WTC11 (cell line): ENCODE results near the gene PHF13. TPM values are rescaled to one million over a fixed set of nuclear protein-coding genes. Genes with fewer than 3 reads are reported as not detected.

Experiments used
- ATAC-seq: fragments of 200-7000 bp; cut with Tn5 transposase; 2 replicates; pipeline ENCODE4 v1.10.0; 2021; ENCODE audit warnings: mild to moderate bottlenecking, moderate library complexity
- CTCF ChIA-PET: fragments of 300-600 bp; sonication (Branson Sonifier 250); formaldehyde crosslinking; loops from one replicate; lab custom pipeline; 2021; ENCODE audit warnings: antibody characterized with exemption; lab: Charles Lee
- POLR2A ChIA-PET: fragments of 350-600 bp; sonication (Branson Sonifier 250); formaldehyde crosslinking; loops from one replicate; lab custom pipeline; 2021; ENCODE audit warnings: antibody characterized with exemption; lab: Charles Lee
- DNase-seq: peaks from one replicate; pipeline ENCODE4 v3.0.0; 2021; ENCODE audit warnings: low spot score
- H3K27ac Mint-ChIP-seq: 2 replicates; pipeline ENCODE4 v1.8.0; 2021; ENCODE audit warnings: mixed read lengths
- H3K27me3 Mint-ChIP-seq: 2 replicates; pipeline ENCODE4 v1.8.0; 2021; ENCODE audit warnings: low read depth, mild to moderate bottlenecking, moderate library complexity, mixed read lengths
- H3K36me3 Mint-ChIP-seq: 2 replicates; pipeline ENCODE4 v1.8.0; 2021; ENCODE audit warnings: mixed read lengths
- H3K4me1 Mint-ChIP-seq: 2 replicates; pipeline ENCODE4 v1.8.0; 2022; ENCODE audit warnings: mixed read lengths
- H3K4me3 Mint-ChIP-seq: 2 replicates; pipeline ENCODE4 v1.8.0; 2021; ENCODE audit warnings: mild to moderate bottlenecking, moderate library complexity, mixed read lengths
- H3K9me3 Mint-ChIP-seq: 2 replicates; pipeline ENCODE4 v1.8.0; 2021; ENCODE audit warnings: mixed read lengths
- CREB1 ChIP-seq: sonication (generic); formaldehyde crosslinking; IDR thresholded peaks from 2 replicates; pipeline ENCODE4 v1.8.0; 2023; ENCODE audit warnings: mild to moderate bottlenecking, missing genetic modification reagents
- CTCF ChIP-seq: fragments of 200-600 bp; IDR thresholded peaks from 2 replicates; pipeline ENCODE4 v1.8.0; 2022; ENCODE audit warnings: antibody characterized with exemption
- ELF4 ChIP-seq: sonication (generic); formaldehyde crosslinking; IDR thresholded peaks from 2 replicates; pipeline ENCODE4 v1.8.1; 2022; ENCODE audit warnings: low read depth, mild to moderate bottlenecking, moderate library complexity, missing genetic modification reagents
- ERG ChIP-seq: fragments of 250-450 bp; sonication (Bioruptor Pico); IDR thresholded peaks from 2 replicates; pipeline ENCODE4 v1.8.0; 2021; ENCODE audit warnings: mild to moderate bottlenecking
- ETV6 ChIP-seq: sonication (generic); formaldehyde crosslinking; IDR thresholded peaks from 2 replicates; pipeline ENCODE4 v1.8.1; 2022; ENCODE audit warnings: mild to moderate bottlenecking, missing genetic modification reagents
- GTF2I ChIP-seq: fragments of 250-450 bp; sonication (Bioruptor Pico); conservative IDR thresholded peaks from 2 replicates; pipeline ENCODE4 v1.4.0; 2021; ENCODE audit warnings: mild to moderate bottlenecking
- IRF2 ChIP-seq: sonication (generic); formaldehyde crosslinking; IDR thresholded peaks from 2 replicates; pipeline ENCODE4 v1.8.0; 2022; ENCODE audit warnings: low read depth, missing genetic modification reagents, borderline replicate concordance
- JAZF1 ChIP-seq: fragments of 250-450 bp; sonication (Bioruptor Pico); IDR thresholded peaks from 2 replicates; pipeline ENCODE4 v1.9.0; 2021; ENCODE audit warnings: moderate library complexity, mild to moderate bottlenecking, inconsistent platforms
- NR1H2 ChIP-seq: sonication (generic); formaldehyde crosslinking; IDR thresholded peaks from 2 replicates; pipeline ENCODE4 v1.9.0; 2021; ENCODE audit warnings: mild to moderate bottlenecking, moderate library complexity, missing genetic modification reagents
- OVOL2 ChIP-seq: fragments of 250-450 bp; sonication (Bioruptor Pico); IDR thresholded peaks from 2 replicates; pipeline ENCODE4 v1.9.0; 2021; ENCODE audit warnings: mild to moderate bottlenecking, borderline replicate concordance
- SMAD3 ChIP-seq: sonication (generic); formaldehyde crosslinking; IDR thresholded peaks from 2 replicates; pipeline ENCODE4 v1.8.0; 2022; ENCODE audit warnings: missing genetic modification reagents, mild to moderate bottlenecking, borderline replicate concordance
- ZBTB43 ChIP-seq: sonication (generic); formaldehyde crosslinking; IDR thresholded peaks from 2 replicates; pipeline ENCODE4 v1.8.1; 2023; ENCODE audit warnings: mild to moderate bottlenecking, missing genetic modification reagents
- ZNF263 ChIP-seq: sonication (generic); formaldehyde crosslinking; IDR thresholded peaks from 2 replicates; pipeline ENCODE4 v1.8.1; 2022; ENCODE audit warnings: low read depth, mild to moderate bottlenecking, moderate library complexity, missing genetic modification reagents
- total RNA-seq: library from RNA; stranded (reverse); gene quantifications from 3 replicates; pipeline ENCODE4 v1.2.3, GENCODE V29; 2021
- TF ChIP-seq, protein P1 (sequence below): fragments of 250-450 bp; sonication (Bioruptor Pico); conservative IDR thresholded peaks from 2 replicates; pipeline ENCODE4 v1.9.0; 2021; ENCODE audit warnings: mild to moderate bottlenecking

The PHF13 gene
- total RNA-seq, 1 experiment from 2014 or later = 39.6 TPM

GRCh38 chr1:6621429-6622391 lies 8.2 kb downstream of the PHF13 start:
- H3K27ac Mint-ChIP-seq = peak overlapping the region; percentile 79; the same call in 1 of the 2 replicates

More at GRCh38 chr1:6621429-6622391, 8.2 kb downstream of the PHF13 start:
- no peak for TF ChIP-seq SMAD3 (CRISPR knock-in tag)
- TF ChIP-seq, protein P1, sequence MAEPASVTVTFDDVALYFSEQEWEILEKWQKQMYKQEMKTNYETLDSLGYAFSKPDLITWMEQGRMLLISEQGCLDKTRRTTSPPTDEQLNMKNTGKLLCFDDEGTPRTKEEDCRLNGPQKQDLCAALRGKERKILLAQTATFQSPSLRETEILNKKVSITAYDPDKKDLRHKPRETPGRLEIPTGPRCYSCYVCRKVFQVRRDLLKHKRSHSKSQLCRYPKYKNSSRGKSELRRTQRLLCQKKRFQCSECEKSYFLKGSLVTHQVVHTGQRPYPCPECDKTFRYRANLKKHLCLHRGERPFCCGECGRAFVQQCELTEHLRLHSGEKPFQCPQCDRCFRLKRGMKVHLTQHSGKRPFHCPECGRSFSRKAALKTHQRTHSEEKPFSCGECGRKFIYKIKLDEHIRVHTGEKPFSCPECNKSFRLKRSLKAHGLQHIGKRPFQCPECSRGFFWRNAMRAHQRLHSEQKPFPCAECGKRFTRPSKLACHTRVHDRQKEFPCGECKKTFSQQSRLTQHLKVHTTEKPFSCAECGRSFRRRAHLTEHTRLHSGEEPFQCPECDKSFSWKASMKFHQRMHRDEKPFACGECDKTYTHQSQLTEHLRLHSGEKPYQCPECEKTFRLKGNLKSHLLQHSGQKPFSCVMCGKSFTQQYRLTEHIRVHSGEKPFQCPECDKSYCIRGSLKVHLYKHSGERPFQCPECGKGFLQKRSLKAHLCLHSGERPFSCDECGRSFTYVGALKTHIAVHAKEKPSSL (CRISPR knock-in tag) = no peak
- TF ChIP-seq OVOL2 (CRISPR knock-in tag) = no peak
- no peak for TF ChIP-seq ERG (CRISPR knock-in tag)
- TF ChIP-seq ETV6 (CRISPR knock-in tag) = no peak
- no peak for TF ChIP-seq ZNF263 (CRISPR knock-in tag)
- TF ChIP-seq CTCF = no peak
- TF ChIP-seq ZBTB43 (CRISPR knock-in tag) = no peak
- TF ChIP-seq JAZF1 (CRISPR knock-in tag) = no peak
- TF ChIP-seq IRF2 (CRISPR knock-in tag) = no peak
- TF ChIP-seq GTF2I (CRISPR knock-in tag) = no peak
- TF ChIP-seq NR1H2 = no peak
- TF ChIP-seq CREB1 (CRISPR knock-in tag) = no peak
- no peak for TF ChIP-seq ELF4 (CRISPR knock-in tag)
- TF ChIP-seq, all 79 proteins: peak for 0
- H3K36me3 Mint-ChIP-seq = peaks cover 51% of the 10 kb centered on the region
- peaks cover 14% of the 10 kb centered on the region for H3K4me1 Mint-ChIP-seq
- no peaks in the 10 kb centered on the region; the same call in 1 of the 2 replicates for H3K27me3 Mint-ChIP-seq
- no peaks in the 10 kb centered on the region for H3K9me3 Mint-ChIP-seq
- POLR2A ChIA-PET = interaction anchor here (1.5 kb wide), 1 partner anchor 20 kb away, joined by 4 read pairs; no protein-coding TSS in a partner anchor
- CTCF ChIA-PET = interaction anchor here (1.2 kb wide), 2 partner anchors 18 to 20 kb away, joined by 3 read pairs; no protein-coding TSS in a partner anchor
- ATAC-seq (no peak), DNase-seq (no peak)
- no peak overlapping the region for H3K4me3 Mint-ChIP-seq
